HEK293 (cell line): ENCODE results near the gene SH3BP2.

Experiments
- KLF10 ChIP-seq: fragments of 450-650 bp; IDR thresholded peaks from 2 replicates; pipeline ENCODE4 v1.5.1; 2018; ENCODE audit warnings: missing biosample characterization, mild to moderate bottlenecking, missing genetic modification characterization
- OVOL3 ChIP-seq: fragments of 450-650 bp; formaldehyde crosslinking; IDR thresholded peaks from 2 replicates; pipeline ENCODE4 v1.5.1; 2016; ENCODE audit warnings: missing biosample characterization, missing genetic modification characterization
- PRDM2 ChIP-seq: fragments of 450-650 bp; formaldehyde crosslinking; IDR thresholded peaks from 2 replicates; pipeline ENCODE4 v1.5.1; 2016; ENCODE audit warnings: missing biosample characterization, missing genetic modification characterization, borderline replicate concordance
- SCRT1 ChIP-seq: fragments of 450-650 bp; formaldehyde crosslinking; IDR thresholded peaks from 2 replicates; pipeline ENCODE4 v1.5.1; 2016; ENCODE audit warnings: missing biosample characterization, missing genetic modification characterization, borderline replicate concordance
- TCF7L2 ChIP-seq: IDR thresholded peaks from 2 replicates; pipeline ENCODE4 v1.6.1; 2011; ENCODE audit warnings: low read depth, mild to moderate bottlenecking, inconsistent platforms, low read length, moderate library complexity, borderline replicate concordance
- TRIM28 ChIP-seq: IDR thresholded peaks from 2 replicates; pipeline ENCODE4 v1.6.1; 2011; ENCODE audit warnings: low read length, control low read depth, borderline replicate concordance
- ZFHX2 ChIP-seq: fragments of 450-650 bp; formaldehyde crosslinking; conservative IDR thresholded peaks from 2 replicates; pipeline ENCODE4 v1.5.1; 2016; ENCODE audit warnings: missing biosample characterization, missing genetic modification characterization
- ZFP37 ChIP-seq: fragments of 450-650 bp; formaldehyde crosslinking; IDR thresholded peaks from 2 replicates; pipeline ENCODE4 v1.5.1; 2016; ENCODE audit warnings: missing biosample characterization, missing genetic modification characterization
- ZFP41 ChIP-seq: fragments of 450-650 bp; formaldehyde crosslinking; IDR thresholded peaks from 2 replicates; pipeline ENCODE4 v1.5.1; 2016; ENCODE audit warnings: missing biosample characterization, missing genetic modification characterization, borderline replicate concordance
- ZNF132 ChIP-seq: fragments of 450-650 bp; formaldehyde crosslinking; IDR thresholded peaks from 2 replicates; pipeline ENCODE4 v1.5.1; 2017; ENCODE audit warnings: missing biosample characterization, missing genetic modification characterization, borderline replicate concordance
- ZNF175 ChIP-seq: fragments of 450-650 bp; formaldehyde crosslinking; IDR thresholded peaks from 2 replicates; pipeline ENCODE4 v1.5.1; 2016; ENCODE audit warnings: missing biosample characterization, missing genetic modification characterization
- ZNF23 ChIP-seq: fragments of 450-650 bp; formaldehyde crosslinking; IDR thresholded peaks from 2 replicates; pipeline ENCODE4 v1.5.1; 2016; ENCODE audit warnings: missing biosample characterization, missing genetic modification characterization, borderline replicate concordance
- ZNF266 ChIP-seq: fragments of 450-650 bp; formaldehyde crosslinking; IDR thresholded peaks from 2 replicates; pipeline ENCODE4 v1.5.1; 2016; ENCODE audit warnings: missing biosample characterization, missing genetic modification characterization, low read depth
- ZNF426 ChIP-seq: fragments of 450-650 bp; formaldehyde crosslinking; IDR thresholded peaks from 2 replicates; pipeline ENCODE4 v1.5.1; 2017; ENCODE audit warnings: missing biosample characterization, missing genetic modification characterization, mild to moderate bottlenecking, inconsistent platforms, moderate library complexity
- ZNF510 ChIP-seq: fragments of 450-650 bp; formaldehyde crosslinking; IDR thresholded peaks from 2 replicates; pipeline ENCODE4 v1.5.1; 2018; ENCODE audit warnings: mild to moderate bottlenecking, missing genetic modification characterization, missing biosample characterization; ENCODE audit not compliant: insufficient replicate concordance
- ZNF596 ChIP-seq: fragments of 450-650 bp; IDR thresholded peaks from 2 replicates; pipeline ENCODE4 v1.5.0; 2018; ENCODE audit warnings: missing biosample characterization, mild to moderate bottlenecking, missing genetic modification characterization, moderate library complexity
- ZNF658 ChIP-seq: fragments of 450-650 bp; formaldehyde crosslinking; IDR thresholded peaks from 2 replicates; pipeline ENCODE4; 2016; ENCODE audit warnings: missing biosample characterization, missing genetic modification characterization
- ZNF843 ChIP-seq: fragments of 450-650 bp; formaldehyde crosslinking; IDR thresholded peaks from 2 replicates; pipeline ENCODE4 v1.5.1; 2016; ENCODE audit warnings: missing biosample characterization, missing genetic modification characterization
- TF ChIP-seq, protein P1 (sequence below): fragments of 450-650 bp; formaldehyde crosslinking; IDR thresholded peaks from 2 replicates; pipeline ENCODE4 v1.5.1; 2017; ENCODE audit warnings: missing biosample characterization, missing genetic modification characterization
- TF ChIP-seq, protein P2 (sequence below): fragments of 450-650 bp; formaldehyde crosslinking; IDR thresholded peaks from 2 replicates; pipeline ENCODE4 v1.5.1; 2016; ENCODE audit warnings: missing biosample characterization, missing genetic modification characterization
- TF ChIP-seq, protein P3 (sequence below): fragments of 450-650 bp; formaldehyde crosslinking; IDR thresholded peaks from 2 replicates; pipeline ENCODE4 v1.5.1; 2017; ENCODE audit warnings: missing biosample characterization, missing genetic modification characterization
- TF ChIP-seq, protein P4 (sequence below): fragments of 450-650 bp; formaldehyde crosslinking; IDR thresholded peaks from 2 replicates; pipeline ENCODE4 v1.5.1; 2016; ENCODE audit warnings: missing biosample characterization, missing genetic modification characterization
- TF ChIP-seq, protein P5 (sequence below): fragments of 450-650 bp; formaldehyde crosslinking; IDR thresholded peaks from 2 replicates; pipeline ENCODE4 v1.5.1; 2016; ENCODE audit warnings: missing biosample characterization, missing genetic modification characterization

SH3BP2 gene

DNA sequence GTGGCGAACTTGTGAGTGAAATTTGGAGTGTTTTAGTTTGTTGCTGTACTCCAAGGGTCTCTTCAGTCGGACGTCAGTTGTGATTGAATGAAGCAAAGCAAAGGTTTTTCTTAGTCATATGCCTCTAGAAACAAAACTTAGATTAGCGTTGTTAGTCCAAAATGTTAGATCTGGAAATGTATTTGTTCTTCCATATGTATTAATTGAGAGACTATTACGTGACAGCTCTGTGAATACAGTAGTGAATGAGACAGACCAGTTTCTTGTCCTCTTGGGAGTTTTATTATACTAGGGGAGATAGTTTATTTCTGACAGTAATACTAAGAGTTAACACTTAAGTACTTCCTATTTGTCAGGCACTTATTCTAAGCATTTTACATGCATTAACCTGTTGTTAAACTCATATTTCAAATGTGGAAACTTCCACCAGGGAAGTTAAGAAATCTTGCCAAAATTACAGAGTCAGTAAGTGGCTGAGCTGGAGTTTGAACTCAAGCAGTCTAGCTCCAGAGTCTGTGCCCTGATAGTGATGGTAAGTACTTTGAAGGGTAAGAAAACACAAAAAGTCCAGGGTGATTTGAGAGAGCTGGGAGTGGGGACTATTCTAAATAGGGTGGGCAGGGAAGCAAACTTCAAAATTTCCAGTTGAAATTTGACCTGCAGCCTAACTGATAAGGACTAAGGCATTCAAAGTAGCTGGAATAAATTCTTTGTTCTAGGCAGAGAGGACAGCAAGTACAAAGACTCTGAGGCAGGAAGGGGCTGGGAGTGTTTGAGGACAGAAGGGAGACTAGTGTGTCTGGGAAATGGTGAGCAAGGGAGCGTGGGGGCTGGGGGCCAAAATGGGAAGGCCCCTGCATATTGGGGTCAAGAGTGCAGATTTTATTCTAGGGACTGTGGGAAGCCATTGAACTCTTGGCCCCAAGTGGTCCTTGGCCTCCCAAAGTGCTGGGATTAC is 67.8 kb downstream of the SH3BP2 start (continued):
- TF ChIP-seq, protein P1, sequence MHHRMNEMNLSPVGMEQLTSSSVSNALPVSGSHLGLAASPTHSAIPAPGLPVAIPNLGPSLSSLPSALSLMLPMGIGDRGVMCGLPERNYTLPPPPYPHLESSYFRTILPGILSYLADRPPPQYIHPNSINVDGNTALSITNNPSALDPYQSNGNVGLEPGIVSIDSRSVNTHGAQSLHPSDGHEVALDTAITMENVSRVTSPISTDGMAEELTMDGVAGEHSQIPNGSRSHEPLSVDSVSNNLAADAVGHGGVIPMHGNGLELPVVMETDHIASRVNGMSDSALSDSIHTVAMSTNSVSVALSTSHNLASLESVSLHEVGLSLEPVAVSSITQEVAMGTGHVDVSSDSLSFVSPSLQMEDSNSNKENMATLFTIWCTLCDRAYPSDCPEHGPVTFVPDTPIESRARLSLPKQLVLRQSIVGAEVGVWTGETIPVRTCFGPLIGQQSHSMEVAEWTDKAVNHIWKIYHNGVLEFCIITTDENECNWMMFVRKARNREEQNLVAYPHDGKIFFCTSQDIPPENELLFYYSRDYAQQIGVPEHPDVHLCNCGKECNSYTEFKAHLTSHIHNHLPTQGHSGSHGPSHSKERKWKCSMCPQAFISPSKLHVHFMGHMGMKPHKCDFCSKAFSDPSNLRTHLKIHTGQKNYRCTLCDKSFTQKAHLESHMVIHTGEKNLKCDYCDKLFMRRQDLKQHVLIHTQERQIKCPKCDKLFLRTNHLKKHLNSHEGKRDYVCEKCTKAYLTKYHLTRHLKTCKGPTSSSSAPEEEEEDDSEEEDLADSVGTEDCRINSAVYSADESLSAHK (tag by site-specific recombination), result 0 out of 2 replicates have a peak, but pooled peaks have one; percentile 67
- no peak for TF ChIP-seq ZNF175 (tag by site-specific recombination)
- TF ChIP-seq ZFP37 (tag by site-specific recombination), result no peak
- TF ChIP-seq, protein P2, sequence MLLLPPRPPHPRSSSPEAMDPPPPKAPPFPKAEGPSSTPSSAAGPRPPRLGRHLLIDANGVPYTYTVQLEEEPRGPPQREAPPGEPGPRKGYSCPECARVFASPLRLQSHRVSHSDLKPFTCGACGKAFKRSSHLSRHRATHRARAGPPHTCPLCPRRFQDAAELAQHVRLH, result no peak
- no peak for TF ChIP-seq ZNF426 (tag by site-specific recombination)
- TF ChIP-seq, protein P3, sequence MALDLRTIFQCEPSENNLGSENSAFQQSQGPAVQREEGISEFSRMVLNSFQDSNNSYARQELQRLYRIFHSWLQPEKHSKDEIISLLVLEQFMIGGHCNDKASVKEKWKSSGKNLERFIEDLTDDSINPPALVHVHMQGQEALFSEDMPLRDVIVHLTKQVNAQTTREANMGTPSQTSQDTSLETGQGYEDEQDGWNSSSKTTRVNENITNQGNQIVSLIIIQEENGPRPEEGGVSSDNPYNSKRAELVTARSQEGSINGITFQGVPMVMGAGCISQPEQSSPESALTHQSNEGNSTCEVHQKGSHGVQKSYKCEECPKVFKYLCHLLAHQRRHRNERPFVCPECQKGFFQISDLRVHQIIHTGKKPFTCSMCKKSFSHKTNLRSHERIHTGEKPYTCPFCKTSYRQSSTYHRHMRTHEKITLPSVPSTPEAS, result no peak
- peak; percentile 63 for TF ChIP-seq SCRT1 (tag by site-specific recombination)
- TF ChIP-seq ZNF510 (tag by site-specific recombination), result no peak
- peak; percentile 80 for TF ChIP-seq ZNF843 (tag by site-specific recombination)
- TF ChIP-seq ZNF658 (tag by site-specific recombination), result no peak
- TF ChIP-seq ZNF23 (tag by site-specific recombination), result no peak
- no peak for TF ChIP-seq ZNF266 (tag by site-specific recombination)
- TF ChIP-seq, protein P4, sequence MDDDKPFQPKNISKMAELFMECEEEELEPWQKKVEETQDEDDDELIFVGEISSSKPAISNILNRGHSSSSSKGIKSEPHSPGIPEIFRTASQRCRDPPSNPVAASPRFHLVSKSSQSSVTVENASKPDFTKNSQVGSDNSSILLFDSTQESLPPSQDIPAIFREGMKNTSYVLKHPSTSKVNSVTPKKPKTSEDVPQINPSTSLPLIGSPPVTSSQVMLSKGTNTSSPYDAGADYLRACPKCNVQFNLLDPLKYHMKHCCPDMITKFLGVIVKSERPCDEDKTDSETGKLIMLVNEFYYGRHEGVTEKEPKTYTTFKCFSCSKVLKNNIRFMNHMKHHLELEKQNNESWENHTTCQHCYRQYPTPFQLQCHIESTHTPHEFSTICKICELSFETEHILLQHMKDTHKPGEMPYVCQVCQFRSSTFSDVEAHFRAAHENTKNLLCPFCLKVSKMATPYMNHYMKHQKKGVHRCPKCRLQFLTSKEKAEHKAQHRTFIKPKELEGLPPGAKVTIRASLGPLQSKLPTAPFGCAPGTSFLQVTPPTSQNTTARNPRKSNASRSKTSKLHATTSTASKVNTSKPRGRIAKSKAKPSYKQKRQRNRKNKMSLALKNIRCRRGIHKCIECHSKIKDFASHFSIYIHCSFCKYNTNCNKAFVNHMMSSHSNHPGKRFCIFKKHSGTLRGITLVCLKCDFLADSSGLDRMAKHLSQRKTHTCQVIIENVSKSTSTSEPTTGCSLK (tag by site-specific recombination), result no peak
- no peak for TF ChIP-seq ZNF132
- peak; percentile 59; the same call in 1 of the 2 replicates for TF ChIP-seq TCF7L2
- TF ChIP-seq ZFHX2 (tag by site-specific recombination), result no peak
- TF ChIP-seq TRIM28, result peak; percentile 78
- TF ChIP-seq KLF10 (tag by site-specific recombination), result 0 out of 2 replicates have a peak, but pooled peaks have one; percentile 21
- TF ChIP-seq ZFP41 (tag by site-specific recombination), result no peak
- no peak for TF ChIP-seq ZNF596 (tag by site-specific recombination)
- TF ChIP-seq OVOL3 (tag by site-specific recombination), result no peak; the same call in 1 of the 2 replicates
- TF ChIP-seq PRDM2 (tag by site-specific recombination), result no peak
- TF ChIP-seq, protein P5, sequence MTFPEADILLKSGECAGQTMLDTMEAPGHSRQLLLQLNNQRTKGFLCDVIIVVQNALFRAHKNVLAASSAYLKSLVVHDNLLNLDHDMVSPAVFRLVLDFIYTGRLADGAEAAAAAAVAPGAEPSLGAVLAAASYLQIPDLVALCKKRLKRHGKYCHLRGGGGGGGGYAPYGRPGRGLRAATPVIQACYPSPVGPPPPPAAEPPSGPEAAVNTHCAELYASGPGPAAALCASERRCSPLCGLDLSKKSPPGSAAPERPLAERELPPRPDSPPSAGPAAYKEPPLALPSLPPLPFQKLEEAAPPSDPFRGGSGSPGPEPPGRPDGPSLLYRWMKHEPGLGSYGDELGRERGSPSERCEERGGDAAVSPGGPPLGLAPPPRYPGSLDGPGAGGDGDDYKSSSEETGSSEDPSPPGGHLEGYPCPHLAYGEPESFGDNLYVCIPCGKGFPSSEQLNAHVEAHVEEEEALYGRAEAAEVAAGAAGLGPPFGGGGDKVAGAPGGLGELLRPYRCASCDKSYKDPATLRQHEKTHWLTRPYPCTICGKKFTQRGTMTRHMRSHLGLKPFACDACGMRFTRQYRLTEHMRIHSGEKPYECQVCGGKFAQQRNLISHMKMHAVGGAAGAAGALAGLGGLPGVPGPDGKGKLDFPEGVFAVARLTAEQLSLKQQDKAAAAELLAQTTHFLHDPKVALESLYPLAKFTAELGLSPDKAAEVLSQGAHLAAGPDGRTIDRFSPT, result peak; percentile 59; the same call in 1 of the 2 replicates
